ENCODE measurements around the gene ZFAND3.

DNA sequence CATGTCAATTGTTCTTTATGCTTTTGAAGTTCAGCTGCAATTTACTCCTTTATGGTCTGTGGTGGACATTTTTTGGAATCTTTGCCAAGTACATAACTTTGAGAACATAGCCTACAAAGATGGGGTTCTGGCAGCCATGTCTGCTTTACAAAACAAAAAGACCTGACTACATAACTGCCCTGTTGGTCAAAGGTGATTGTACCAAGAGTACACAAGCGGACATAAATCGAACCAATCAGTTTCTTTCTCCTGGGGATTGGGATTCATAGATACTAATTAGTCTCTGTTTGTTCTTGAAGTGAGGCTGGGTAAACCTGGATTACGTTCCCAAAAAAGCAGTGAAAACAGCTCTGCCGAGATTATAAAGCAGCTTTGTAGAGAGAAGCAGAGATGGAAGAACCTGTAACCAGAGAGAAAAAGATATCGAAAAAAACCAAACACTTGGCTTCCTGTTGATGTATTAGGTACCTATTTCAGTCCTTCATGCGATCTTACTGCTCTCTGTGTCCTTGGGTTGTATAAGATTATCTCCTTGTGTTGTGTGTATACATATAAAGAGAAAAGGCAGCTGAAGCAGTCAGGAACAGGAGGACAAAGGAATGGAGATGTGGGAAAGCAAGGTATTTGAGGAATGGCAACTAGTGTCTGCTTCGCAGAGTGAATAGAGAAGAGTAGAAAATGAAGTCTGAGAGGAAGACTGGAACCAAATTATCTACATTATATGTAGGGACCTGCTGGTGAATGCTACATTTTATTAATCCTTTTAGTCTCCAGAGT is 2.7 kb upstream of the ZFAND3 start:
- TF ChIP-seq YY1 (IDR thresholded peaks at IDR 0.05; ENCODE audit: insufficient read depth, insufficient read length), result no peak
- TF ChIP-seq ZNF274 (IDR thresholded peaks at IDR 0.05; ENCODE audit: low read depth, low read length), result no peak

Measured in NT2/D1 (cell line).